ENCODE results near the gene DOCK4. TPM values are rescaled to one million over a fixed set of nuclear protein-coding genes. Genes with fewer than 3 reads are reported as not detected.

The DOCK4 gene
- total RNA-seq, 2 experiments from 2014 or later = 0.64 to 0.87 TPM

DNA sequence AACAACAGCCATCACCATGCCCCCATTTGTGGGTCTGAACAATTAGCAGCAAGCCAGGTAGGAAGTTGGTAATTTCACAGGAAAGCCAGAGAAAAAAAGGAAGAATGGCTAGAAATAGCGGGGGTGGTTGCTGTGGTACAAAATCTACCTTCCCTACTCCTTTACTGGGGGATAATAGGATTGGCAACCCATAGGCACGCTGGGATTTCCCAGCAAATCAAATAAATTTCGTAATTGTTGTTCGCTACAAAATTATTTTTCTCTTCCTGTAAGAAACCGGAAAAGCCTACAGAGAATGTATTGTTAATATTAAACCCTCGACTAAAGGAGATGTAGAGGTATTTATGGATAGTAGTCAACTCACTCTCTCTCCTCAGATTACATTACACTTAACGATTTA, 123.9 kb downstream of the DOCK4 start:
- ATAC-seq = no peak
- Mint-ChIP-seq H3K4me3 (no peak overlapping the region), H3K36me3 (no peaks in the 10 kb centered on the region), H3K9me3 (ENCODE audit: low read depth) (no peaks in the 10 kb centered on the region), H3K4me1 (peaks cover 16% of the 10 kb centered on the region), H3K27ac (no peak overlapping the region), H3K27me3 (peaks cover 31% of the 10 kb centered on the region)
- CTCF ChIA-PET = no interaction called here
- no peak for DNase-seq

DNA sequence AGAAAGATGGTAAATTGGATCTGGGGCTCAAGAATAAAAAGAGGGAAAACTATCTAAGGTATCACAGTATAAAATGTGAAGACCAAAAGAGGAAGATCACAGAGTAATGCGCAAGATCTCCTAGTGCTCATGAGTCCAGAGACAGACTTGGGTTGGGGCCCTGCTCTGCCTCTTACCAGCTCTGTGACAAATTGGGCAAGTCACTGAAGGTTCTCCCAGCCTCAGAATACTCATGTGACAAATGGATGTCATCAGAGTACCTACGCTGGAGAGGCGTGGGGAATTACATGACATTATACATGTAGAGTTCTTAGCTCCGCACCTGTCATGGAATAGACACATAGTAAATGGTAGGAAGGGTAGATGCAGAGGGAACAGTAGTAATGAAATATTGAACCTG, 124.4 kb downstream of the DOCK4 start:
- ATAC-seq (no peak), DNase-seq (no peak)
- Mint-ChIP-seq H3K4me1 (peaks cover 16% of the 10 kb centered on the region), H3K27me3 (peaks cover 31% of the 10 kb centered on the region), H3K4me3 (no peak overlapping the region), H3K27ac (no peak overlapping the region), H3K9me3 (ENCODE audit: low read depth) (no peaks in the 10 kb centered on the region), H3K36me3 (no peaks in the 10 kb centered on the region)
- CTCF ChIA-PET = no interaction called here

DNA sequence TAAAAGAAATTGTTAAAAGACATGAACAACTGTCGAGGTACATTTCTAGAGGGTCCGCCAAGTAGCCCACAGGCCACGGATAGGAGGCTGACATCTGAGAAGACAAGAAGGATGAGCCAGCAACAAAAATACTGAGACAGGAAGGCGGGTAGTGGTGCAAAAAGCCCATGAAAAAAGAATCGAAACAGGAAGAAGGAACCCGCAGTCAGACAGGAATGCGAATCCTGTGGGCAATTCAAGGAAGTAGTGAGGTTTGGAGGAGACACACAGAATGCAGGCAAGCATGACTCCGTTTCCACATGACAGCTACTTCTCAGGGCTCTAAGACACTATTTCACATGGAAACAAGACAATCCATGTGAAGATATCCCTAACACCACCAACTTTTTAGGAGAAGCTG, 125.2 kb downstream of the DOCK4 start:
- DNase-seq = no peak
- Mint-ChIP-seq H3K4me1 (peaks cover 16% of the 10 kb centered on the region), H3K36me3 (no peaks in the 10 kb centered on the region), H3K27me3 (peaks cover 31% of the 10 kb centered on the region), H3K4me3 (no peak overlapping the region), H3K27ac (no peak overlapping the region), H3K9me3 (ENCODE audit: low read depth) (no peaks in the 10 kb centered on the region)
- CTCF ChIA-PET = no interaction called here
- ATAC-seq = no peak

- DNase-seq = no peak
- Mint-ChIP-seq H3K9me3 (ENCODE audit: low read depth) (no peaks in the 10 kb centered on the region), H3K36me3 (no peaks in the 10 kb centered on the region), H3K27me3 (peaks cover 31% of the 10 kb centered on the region), H3K27ac (no peak overlapping the region), H3K4me3 (no peak overlapping the region), H3K4me1 (peaks cover 16% of the 10 kb centered on the region)
- CTCF ChIA-PET = no interaction called here
- ATAC-seq = no peak
These were observed 125.8 kb downstream of the DOCK4 start for GRCh38 chr7:112080441-112080840.

DNA sequence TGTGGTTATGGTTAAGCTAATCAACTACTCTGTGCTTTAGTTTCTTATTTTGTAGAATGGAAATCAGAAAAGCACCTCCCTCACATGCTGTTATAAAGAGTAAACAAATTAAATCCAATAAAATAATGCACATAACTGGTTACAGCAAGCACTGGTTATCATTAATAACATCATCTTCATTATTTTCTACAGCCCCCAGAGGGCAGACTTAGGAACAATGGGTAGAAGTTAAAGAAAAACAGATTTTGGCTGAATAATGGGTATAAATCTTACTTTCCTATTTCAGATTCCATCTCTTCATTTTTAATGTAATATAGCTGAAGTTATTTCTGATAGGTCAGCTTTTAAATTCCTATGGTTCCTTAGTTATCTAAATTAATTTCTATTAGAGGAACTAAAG, 126.5 kb downstream of the DOCK4 start:
- peaks cover 15% of the 10 kb centered on the region for H3K4me1 Mint-ChIP-seq
- CTCF ChIA-PET = no interaction called here
- H3K27ac Mint-ChIP-seq = no peak overlapping the region
- DNase-seq = no peak
- no peaks in the 10 kb centered on the region for H3K9me3 Mint-ChIP-seq (ENCODE audit: low read depth)
- no peaks in the 10 kb centered on the region for H3K36me3 Mint-ChIP-seq
- no peak overlapping the region for H3K4me3 Mint-ChIP-seq
- ATAC-seq = no peak
- peaks cover 34% of the 10 kb centered on the region for H3K27me3 Mint-ChIP-seq

GRCh38 chr7:112079122-112079521, 127.1 kb downstream of the DOCK4 start:
- no peaks in the 10 kb centered on the region for H3K36me3 Mint-ChIP-seq
- no peak overlapping the region for H3K4me3 Mint-ChIP-seq
- DNase-seq = no peak
- peaks cover 35% of the 10 kb centered on the region for H3K27me3 Mint-ChIP-seq
- no peak overlapping the region for H3K27ac Mint-ChIP-seq
- H3K9me3 Mint-ChIP-seq (ENCODE audit: low read depth) = no peaks in the 10 kb centered on the region
- H3K4me1 Mint-ChIP-seq = peaks cover 12% of the 10 kb centered on the region
- CTCF ChIA-PET = no interaction called here
- ATAC-seq = no peak

DNA sequence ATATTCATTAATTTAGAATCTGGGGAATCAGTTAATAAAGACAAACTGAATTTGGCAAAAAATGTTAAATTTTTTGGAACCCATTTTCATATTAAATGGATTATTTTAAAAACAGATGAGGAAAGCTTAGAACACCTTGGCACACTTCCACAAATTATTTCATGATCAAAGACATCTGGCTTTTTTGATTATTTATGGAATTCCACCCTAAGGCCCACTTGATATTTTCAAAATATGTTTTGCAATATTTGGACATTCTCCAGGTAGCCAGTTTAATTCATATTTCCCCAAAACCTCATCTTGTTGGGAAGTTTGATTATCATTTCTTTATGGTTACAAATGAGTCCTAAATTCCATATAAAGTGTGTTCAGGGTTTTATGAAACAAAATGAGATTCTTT, 129.9 kb downstream of the DOCK4 start:
- CTCF ChIA-PET = no interaction called here
- Mint-ChIP-seq H3K27me3 (peaks cover 28% of the 10 kb centered on the region), H3K27ac (no peak overlapping the region), H3K36me3 (no peaks in the 10 kb centered on the region), H3K9me3 (ENCODE audit: low read depth) (no peaks in the 10 kb centered on the region), H3K4me1 (peaks cover 12% of the 10 kb centered on the region), H3K4me3 (no peak overlapping the region)
- ATAC-seq = no peak
- DNase-seq = no peak

- H3K4me3 Mint-ChIP-seq = no peak overlapping the region
- CTCF ChIA-PET = no interaction called here
These were observed 131.7 kb downstream of the DOCK4 start for GRCh38 chr7:112074464-112074863.

GRCh38 chr7:112073530-112073929, 132.7 kb downstream of the DOCK4 start:
- H3K27ac Mint-ChIP-seq = no peak overlapping the region
- no peaks in the 10 kb centered on the region for H3K36me3 Mint-ChIP-seq
- DNase-seq = no peak
- CTCF ChIA-PET = no interaction called here
- H3K4me1 Mint-ChIP-seq = no peaks in the 10 kb centered on the region
- H3K4me3 Mint-ChIP-seq = no peak overlapping the region
- no peaks in the 10 kb centered on the region for H3K9me3 Mint-ChIP-seq (ENCODE audit: low read depth)
- peaks cover 27% of the 10 kb centered on the region for H3K27me3 Mint-ChIP-seq
- ATAC-seq = no peak

More at GRCh38 chr7:112074464-112074863, 131.7 kb downstream of the DOCK4 start:
- Mint-ChIP-seq H3K4me1 (peaks cover 2% of the 10 kb centered on the region), H3K36me3 (no peaks in the 10 kb centered on the region), H3K27ac (no peak overlapping the region), H3K27me3 (peaks cover 29% of the 10 kb centered on the region), H3K9me3 (ENCODE audit: low read depth) (no peaks in the 10 kb centered on the region)
- no peak for DNase-seq
- ATAC-seq = no peak

DNA sequence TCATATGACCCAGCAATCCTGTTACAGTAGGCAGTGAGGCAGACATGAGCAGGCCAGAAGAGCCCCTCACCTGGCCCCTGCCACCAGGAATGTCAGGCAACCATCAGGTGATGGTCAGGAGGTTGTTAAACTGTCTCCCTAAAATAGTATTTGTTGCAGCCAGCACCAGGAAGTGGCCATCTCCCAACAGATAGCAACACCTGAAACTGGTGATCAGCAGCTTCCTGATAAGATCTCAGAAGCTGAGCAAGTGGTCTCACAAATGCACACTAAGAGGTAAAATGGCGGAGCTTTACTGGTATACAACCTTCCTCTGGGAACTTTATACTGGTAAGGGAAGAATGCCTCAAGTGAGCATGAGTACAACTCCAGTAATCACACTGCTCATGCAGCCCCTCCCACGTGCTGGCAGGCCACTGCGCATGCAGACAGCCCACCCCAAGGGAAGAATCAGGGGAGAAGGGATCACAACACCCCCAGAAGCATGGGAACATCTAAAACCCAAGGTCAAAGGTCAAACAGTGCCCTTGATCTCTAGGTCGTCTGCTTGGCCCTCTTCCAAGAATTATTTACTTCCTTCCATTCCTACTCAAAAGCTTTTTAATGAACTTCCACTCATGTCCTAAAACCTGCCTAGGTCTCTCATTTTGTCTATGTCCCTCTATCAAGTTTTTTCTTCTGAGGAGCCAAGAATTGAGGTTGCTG, 133.5 kb downstream of the DOCK4 start:
- Mint-ChIP-seq H3K4me3 (no peak overlapping the region), H3K36me3 (no peaks in the 10 kb centered on the region), H3K9me3 (ENCODE audit: low read depth) (no peaks in the 10 kb centered on the region), H3K4me1 (no peaks in the 10 kb centered on the region), H3K27ac (no peak overlapping the region), H3K27me3 (peaks cover 21% of the 10 kb centered on the region)
- CTCF ChIA-PET = no interaction called here
- DNase-seq (no peak), ATAC-seq (no peak)

DNA sequence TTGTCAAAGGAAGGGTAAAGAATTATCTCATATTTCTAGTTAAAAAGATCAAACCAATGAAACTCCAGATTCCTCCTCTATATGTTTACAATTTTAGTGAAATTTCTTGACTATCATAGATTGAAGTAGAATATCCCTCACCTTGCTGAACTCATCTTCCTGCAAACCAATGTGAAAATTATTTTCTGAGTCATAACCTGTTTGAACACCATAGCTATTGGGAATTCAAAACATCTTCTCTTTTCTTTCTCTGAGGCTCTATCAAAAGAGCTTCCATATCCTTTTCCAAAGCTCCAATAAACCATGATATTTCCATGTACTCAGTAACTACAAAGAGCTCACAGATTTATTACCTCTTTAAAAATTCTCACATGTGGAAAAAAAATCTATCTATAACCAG, 134.3 kb downstream of the DOCK4 start:
- Mint-ChIP-seq H3K27ac (no peak overlapping the region), H3K27me3 (peaks cover 21% of the 10 kb centered on the region), H3K4me1 (no peaks in the 10 kb centered on the region), H3K4me3 (no peak overlapping the region), H3K36me3 (no peaks in the 10 kb centered on the region), H3K9me3 (ENCODE audit: low read depth) (no peaks in the 10 kb centered on the region)
- DNase-seq = no peak
- ATAC-seq = no peak
- CTCF ChIA-PET = no interaction called here

DNA sequence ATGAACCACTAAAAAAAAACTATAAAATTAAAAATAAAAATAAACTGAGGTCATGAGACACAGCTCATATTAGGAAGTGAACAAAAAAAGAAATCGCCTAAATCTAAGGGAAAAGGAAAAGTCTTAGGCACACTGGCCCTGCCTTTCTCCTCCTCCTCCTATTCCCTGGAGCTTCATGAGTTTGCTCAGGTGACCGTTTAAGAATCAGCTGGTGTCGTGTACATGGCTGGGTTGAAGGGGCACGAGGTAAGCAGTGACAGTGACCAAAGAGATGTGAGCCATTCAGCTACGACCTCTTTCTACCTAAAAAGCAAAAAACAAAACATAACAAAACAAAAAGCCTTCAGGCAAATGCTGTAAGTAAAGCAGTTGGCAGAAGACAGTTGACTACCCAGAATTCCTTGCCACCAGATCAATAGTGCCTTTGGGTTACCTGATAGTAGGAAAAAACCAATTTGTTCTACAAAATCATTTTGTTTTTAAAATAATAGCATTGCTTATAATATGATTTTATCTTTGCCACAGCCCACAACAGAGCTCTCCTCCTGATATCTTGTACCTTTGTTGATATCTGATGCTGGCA, 135.4 kb downstream of the DOCK4 start:
- H3K36me3 Mint-ChIP-seq = no peaks in the 10 kb centered on the region
- no peak for ATAC-seq
- no peaks in the 10 kb centered on the region for H3K9me3 Mint-ChIP-seq (ENCODE audit: low read depth)
- no peaks in the 10 kb centered on the region for H3K4me1 Mint-ChIP-seq
- H3K27ac Mint-ChIP-seq = no peak overlapping the region
- no peak for DNase-seq
- H3K27me3 Mint-ChIP-seq = peaks cover 21% of the 10 kb centered on the region
- CTCF ChIA-PET = no interaction called here
- H3K4me3 Mint-ChIP-seq = no peak overlapping the region

- no peak overlapping the region for H3K4me3 Mint-ChIP-seq
- DNase-seq (no peak), ATAC-seq (no peak)
- CTCF ChIA-PET = no interaction called here
- H3K4me1 Mint-ChIP-seq = no peaks in the 10 kb centered on the region
- peaks cover 15% of the 10 kb centered on the region for H3K27me3 Mint-ChIP-seq
- no peaks in the 10 kb centered on the region for H3K9me3 Mint-ChIP-seq (ENCODE audit: low read depth)
- H3K36me3 Mint-ChIP-seq = no peaks in the 10 kb centered on the region
- no peak overlapping the region for H3K27ac Mint-ChIP-seq
These were observed 136.3 kb downstream of the DOCK4 start for GRCh38 chr7:112069879-112070321.

DNA sequence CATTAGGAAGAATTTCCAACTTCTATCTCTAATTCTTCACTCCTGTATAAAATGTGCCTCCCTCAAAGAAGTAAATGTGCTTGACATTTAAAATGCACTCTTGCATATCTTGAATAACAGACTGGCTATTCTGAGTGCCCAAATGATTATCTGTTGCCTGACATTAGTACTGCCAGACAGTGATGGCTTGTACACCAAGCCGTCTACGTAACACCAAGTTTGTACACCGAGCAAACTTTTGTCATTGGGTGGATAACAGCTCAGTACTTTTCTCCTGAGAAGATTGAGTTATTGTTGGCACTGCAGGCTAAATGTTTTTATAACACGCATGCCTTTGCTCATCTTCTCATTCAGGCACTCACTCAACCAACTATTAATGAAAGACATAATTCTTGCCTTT, 137.2 kb downstream of the DOCK4 start:
- Mint-ChIP-seq H3K36me3 (no peaks in the 10 kb centered on the region), H3K9me3 (ENCODE audit: low read depth) (no peaks in the 10 kb centered on the region), H3K27ac (no peak overlapping the region), H3K4me1 (no peaks in the 10 kb centered on the region), H3K4me3 (no peak overlapping the region), H3K27me3 (peaks cover 11% of the 10 kb centered on the region)
- no peak for DNase-seq
- CTCF ChIA-PET = no interaction called here
- ATAC-seq = no peak
